ENCODE measurements around the gene EFNA5.

Gene EFNA5

GRCh38 chr5:107565791-107566767 lies 104.7 kb downstream of the EFNA5 start:
- no peak overlapping the region for H3K9ac ChIP-seq (ENCODE audit: low read length)
- no peaks in the 10 kb centered on the region for H3K27me3 ChIP-seq (ENCODE audit: control insufficient read depth, insufficient read depth, low read length)
- peaks cover 59% of the 10 kb centered on the region for H3K4me1 ChIP-seq (ENCODE audit: control insufficient read depth, low read depth, low read length)
- H3K36me3 ChIP-seq (ENCODE audit: control insufficient read depth, low read depth, low read length), result no peaks in the 10 kb centered on the region
- peak overlapping the region; percentile 75 for H3K27ac ChIP-seq (ENCODE audit: low read length)
- no peaks in the 10 kb centered on the region for H3K9me3 ChIP-seq (ENCODE audit: control insufficient read depth, low read depth, low read length)
- H3K4me3 ChIP-seq (ENCODE audit: low read length), result peak overlapping the region; percentile 20

GRCh38 chr5:107564931-107565372 lies 105.8 kb downstream of the EFNA5 start:
- Histone ChIP-seq H3K27ac (ENCODE audit: low read length) (no peak overlapping the region), H3K9me3 (ENCODE audit: control insufficient read depth, low read depth, low read length) (no peaks in the 10 kb centered on the region), H3K4me3 (ENCODE audit: low read length) (no peak overlapping the region), H3K27me3 (ENCODE audit: control insufficient read depth, insufficient read depth, low read length) (no peaks in the 10 kb centered on the region), H3K9ac (ENCODE audit: low read length) (no peak overlapping the region), H3K4me1 (ENCODE audit: control insufficient read depth, low read depth, low read length) (peaks cover 47% of the 10 kb centered on the region), H3K36me3 (ENCODE audit: control insufficient read depth, low read depth, low read length) (no peaks in the 10 kb centered on the region)

- no peak overlapping the region for H3K27ac ChIP-seq (ENCODE audit: low read length)
- H3K9ac ChIP-seq (ENCODE audit: low read length), result no peak overlapping the region
- H3K4me3 ChIP-seq (ENCODE audit: low read length), result no peak overlapping the region
- H3K27me3 ChIP-seq (ENCODE audit: control insufficient read depth, insufficient read depth, low read length), result no peaks in the 10 kb centered on the region
- H3K9me3 ChIP-seq (ENCODE audit: control insufficient read depth, low read depth, low read length), result no peaks in the 10 kb centered on the region
- H3K36me3 ChIP-seq (ENCODE audit: control insufficient read depth, low read depth, low read length), result no peaks in the 10 kb centered on the region
- H3K4me1 ChIP-seq (ENCODE audit: control insufficient read depth, low read depth, low read length), result peaks cover 48% of the 10 kb centered on the region
Measured at GRCh38 chr5:107563959-107564544, 106.7 kb downstream of the EFNA5 start.

- Histone ChIP-seq H3K9me3 (ENCODE audit: control insufficient read depth, low read depth, low read length) (no peaks in the 10 kb centered on the region), H3K36me3 (ENCODE audit: control insufficient read depth, low read depth, low read length) (no peaks in the 10 kb centered on the region), H3K27me3 (ENCODE audit: control insufficient read depth, insufficient read depth, low read length) (no peaks in the 10 kb centered on the region), H3K4me1 (ENCODE audit: control insufficient read depth, low read depth, low read length) (peaks cover 42% of the 10 kb centered on the region), H3K4me3 (ENCODE audit: low read length) (no peak overlapping the region), H3K9ac (ENCODE audit: low read length) (no peak overlapping the region), H3K27ac (ENCODE audit: low read length) (no peak overlapping the region)
Measured at GRCh38 chr5:107560377-107560776, 110.4 kb downstream of the EFNA5 start.

GRCh38 chr5:107558823-107559375 lies 111.8 kb downstream of the EFNA5 start:
- peaks cover 27% of the 10 kb centered on the region for H3K4me1 ChIP-seq (ENCODE audit: control insufficient read depth, low read depth, low read length)
- H3K27ac ChIP-seq (ENCODE audit: low read length), result no peak overlapping the region
- H3K36me3 ChIP-seq (ENCODE audit: control insufficient read depth, low read depth, low read length), result no peaks in the 10 kb centered on the region
- H3K9ac ChIP-seq (ENCODE audit: low read length), result no peak overlapping the region
- H3K9me3 ChIP-seq (ENCODE audit: control insufficient read depth, low read depth, low read length), result no peaks in the 10 kb centered on the region
- H3K27me3 ChIP-seq (ENCODE audit: control insufficient read depth, insufficient read depth, low read length), result no peaks in the 10 kb centered on the region
- H3K4me3 ChIP-seq (ENCODE audit: low read length), result peak overlapping the region; percentile 7

GRCh38 chr5:107557051-107557658 lies 113.6 kb downstream of the EFNA5 start:
- Histone ChIP-seq H3K27me3 (ENCODE audit: control insufficient read depth, insufficient read depth, low read length) (no peaks in the 10 kb centered on the region), H3K27ac (ENCODE audit: low read length) (no peak overlapping the region), H3K4me3 (ENCODE audit: low read length) (no peak overlapping the region), H3K9ac (ENCODE audit: low read length) (no peak overlapping the region), H3K4me1 (ENCODE audit: control insufficient read depth, low read depth, low read length) (peaks cover 34% of the 10 kb centered on the region), H3K9me3 (ENCODE audit: control insufficient read depth, low read depth, low read length) (no peaks in the 10 kb centered on the region), H3K36me3 (ENCODE audit: control insufficient read depth, low read depth, low read length) (no peaks in the 10 kb centered on the region)

- Histone ChIP-seq H3K27ac (ENCODE audit: low read length) (no peak overlapping the region), H3K4me3 (ENCODE audit: low read length) (no peak overlapping the region), H3K27me3 (ENCODE audit: control insufficient read depth, insufficient read depth, low read length) (no peaks in the 10 kb centered on the region), H3K9me3 (ENCODE audit: control insufficient read depth, low read depth, low read length) (no peaks in the 10 kb centered on the region), H3K4me1 (ENCODE audit: control insufficient read depth, low read depth, low read length) (peaks cover 34% of the 10 kb centered on the region), H3K9ac (ENCODE audit: low read length) (no peak overlapping the region), H3K36me3 (ENCODE audit: control insufficient read depth, low read depth, low read length) (no peaks in the 10 kb centered on the region)
Measured at GRCh38 chr5:107556575-107556974, 114.2 kb downstream of the EFNA5 start.

- Histone ChIP-seq H3K4me1 (ENCODE audit: control insufficient read depth, low read depth, low read length) (peaks cover 34% of the 10 kb centered on the region), H3K27me3 (ENCODE audit: control insufficient read depth, insufficient read depth, low read length) (no peaks in the 10 kb centered on the region), H3K9ac (ENCODE audit: low read length) (no peak overlapping the region), H3K9me3 (ENCODE audit: control insufficient read depth, low read depth, low read length) (no peaks in the 10 kb centered on the region), H3K36me3 (ENCODE audit: control insufficient read depth, low read depth, low read length) (no peaks in the 10 kb centered on the region), H3K4me3 (ENCODE audit: low read length) (no peak overlapping the region), H3K27ac (ENCODE audit: low read length) (no peak overlapping the region)
Measured at GRCh38 chr5:107555425-107556090, 115.2 kb downstream of the EFNA5 start.

GRCh38 chr5:107554776-107555424 lies 115.8 kb downstream of the EFNA5 start:
- Histone ChIP-seq H3K9ac (ENCODE audit: low read length) (no peak overlapping the region), H3K27ac (ENCODE audit: low read length) (no peak overlapping the region), H3K9me3 (ENCODE audit: control insufficient read depth, low read depth, low read length) (no peaks in the 10 kb centered on the region)

GRCh38 chr5:107553117-107553555 lies 117.6 kb downstream of the EFNA5 start:
- Histone ChIP-seq H3K9ac (ENCODE audit: low read length) (no peak overlapping the region), H3K27me3 (ENCODE audit: control insufficient read depth, insufficient read depth, low read length) (no peaks in the 10 kb centered on the region), H3K27ac (ENCODE audit: low read length) (peak overlapping the region; percentile 46), H3K4me3 (ENCODE audit: low read length) (no peak overlapping the region), H3K36me3 (ENCODE audit: control insufficient read depth, low read depth, low read length) (no peaks in the 10 kb centered on the region), H3K9me3 (ENCODE audit: control insufficient read depth, low read depth, low read length) (no peaks in the 10 kb centered on the region), H3K4me1 (ENCODE audit: control insufficient read depth, low read depth, low read length) (peaks cover 25% of the 10 kb centered on the region)

More at GRCh38 chr5:107554776-107555424, 115.8 kb downstream of the EFNA5 start:
- Histone ChIP-seq H3K27me3 (ENCODE audit: control insufficient read depth, insufficient read depth, low read length) (no peaks in the 10 kb centered on the region), H3K4me1 (ENCODE audit: control insufficient read depth, low read depth, low read length) (peaks cover 34% of the 10 kb centered on the region), H3K4me3 (ENCODE audit: low read length) (no peak overlapping the region), H3K36me3 (ENCODE audit: control insufficient read depth, low read depth, low read length) (no peaks in the 10 kb centered on the region)
